GM12878 (cell line): ENCODE data around the gene TAX1BP3.

Source experiments
- ETV6 ChIP-seq, 2 experiments: fragments of 450-650 bp in 1 of 2; IDR thresholded peaks in 1 of 2; conservative IDR thresholded peaks in 1 of 2; 2 replicates each; pipeline ENCODE4 v1.6.1; 2014; ENCODE audit warnings: antibody characterized with exemption in 1 of 2, borderline replicate concordance in 1 of 2, low read depth in 1 of 2, mild to moderate bottlenecking in 1 of 2, moderate library complexity in 1 of 2
- POLR2A ChIP-seq: IDR thresholded peaks from 2 replicates; pipeline ENCODE4 v1.6.1; 2011; ENCODE audit warnings: low read depth, mild to moderate bottlenecking, low read length
- POLR2AphosphoS5 ChIP-seq: IDR thresholded peaks from 2 replicates; pipeline ENCODE4 v1.6.1; 2011; ENCODE audit warnings: mild to moderate bottlenecking, low read length, inconsistent platforms
- RAD21 ChIP-seq: IDR thresholded peaks from 2 replicates; pipeline ENCODE4 v1.6.1; 2011; ENCODE audit warnings: mild to moderate bottlenecking, low read depth, low read length, moderate library complexity; ENCODE audit not compliant: insufficient read depth
- TF ChIP-seq, protein P1 (sequence below), 3 experiments: IDR thresholded peaks in 2 of 3; conservative IDR thresholded peaks in 1 of 3; 2 replicates each; pipeline ENCODE4 v1.5.1; 2011; ENCODE audit warnings: low read depth in 3 of 3, low read length in 3 of 3, mild to moderate bottlenecking in 3 of 3, control low read depth in 2 of 3, moderate library complexity in 2 of 3, inconsistent platforms in 1 of 3, mixed read lengths in 1 of 3; ENCODE audit not compliant: control insufficient read depth in 2 of 3, insufficient read depth in 1 of 3; ENCODE audit errors: extremely low read depth in 1 of 3
- TF ChIP-seq, protein P2 (sequence below): IDR thresholded peaks from 2 replicates; pipeline ENCODE4 v1.6.1; 2012; ENCODE audit warnings: low read depth, low read length, improper control_type of control experiment
- TF ChIP-seq, protein P3 (sequence below): fragments of 450-650 bp; IDR thresholded peaks from 2 replicates; pipeline ENCODE4 v1.6.1; 2014; ENCODE audit warnings: mild to moderate bottlenecking

DNA sequence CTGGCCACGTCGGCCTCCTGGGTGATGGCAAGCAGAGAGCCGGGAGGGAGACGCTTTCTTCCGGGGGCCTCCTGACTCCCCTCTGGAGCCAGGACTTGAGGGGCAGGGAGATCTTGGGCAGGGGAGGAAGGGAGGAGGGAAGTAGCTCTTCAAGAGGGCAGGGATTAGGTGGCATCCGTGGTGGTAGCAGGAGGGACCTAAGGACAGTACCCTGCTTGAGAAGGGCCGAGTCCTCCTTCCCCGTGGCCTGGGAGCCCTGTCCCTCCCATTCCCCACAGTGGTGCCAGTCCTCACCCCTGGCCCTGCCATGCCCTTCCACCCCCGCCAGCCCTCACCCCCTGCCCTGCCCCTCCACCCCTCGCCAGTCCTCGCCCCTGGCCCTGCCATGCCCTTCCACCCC is 12.6 kb downstream of the TAX1BP3 start:
- no peak for TF ChIP-seq ETV6 (conservative IDR thresholded peaks at IDR 0.05 in 1 of 2, IDR thresholded peaks at IDR 0.05 in 1 of 2; ENCODE audit: borderline replicate concordance in 1 of 2, low read depth in 1 of 2)
- TF ChIP-seq, protein P1, sequence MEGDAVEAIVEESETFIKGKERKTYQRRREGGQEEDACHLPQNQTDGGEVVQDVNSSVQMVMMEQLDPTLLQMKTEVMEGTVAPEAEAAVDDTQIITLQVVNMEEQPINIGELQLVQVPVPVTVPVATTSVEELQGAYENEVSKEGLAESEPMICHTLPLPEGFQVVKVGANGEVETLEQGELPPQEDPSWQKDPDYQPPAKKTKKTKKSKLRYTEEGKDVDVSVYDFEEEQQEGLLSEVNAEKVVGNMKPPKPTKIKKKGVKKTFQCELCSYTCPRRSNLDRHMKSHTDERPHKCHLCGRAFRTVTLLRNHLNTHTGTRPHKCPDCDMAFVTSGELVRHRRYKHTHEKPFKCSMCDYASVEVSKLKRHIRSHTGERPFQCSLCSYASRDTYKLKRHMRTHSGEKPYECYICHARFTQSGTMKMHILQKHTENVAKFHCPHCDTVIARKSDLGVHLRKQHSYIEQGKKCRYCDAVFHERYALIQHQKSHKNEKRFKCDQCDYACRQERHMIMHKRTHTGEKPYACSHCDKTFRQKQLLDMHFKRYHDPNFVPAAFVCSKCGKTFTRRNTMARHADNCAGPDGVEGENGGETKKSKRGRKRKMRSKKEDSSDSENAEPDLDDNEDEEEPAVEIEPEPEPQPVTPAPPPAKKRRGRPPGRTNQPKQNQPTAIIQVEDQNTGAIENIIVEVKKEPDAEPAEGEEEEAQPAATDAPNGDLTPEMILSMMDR (IDR thresholded peaks at IDR 0.05 in 2 of 3, conservative IDR thresholded peaks at IDR 0.05 in 1 of 3; ENCODE audit: control insufficient read depth in 2 of 3, extremely low read depth in 1 of 3, insufficient read depth in 1 of 3, low read depth in 3 of 3, low read length in 3 of 3) = no peak
- TF ChIP-seq, protein P2, sequence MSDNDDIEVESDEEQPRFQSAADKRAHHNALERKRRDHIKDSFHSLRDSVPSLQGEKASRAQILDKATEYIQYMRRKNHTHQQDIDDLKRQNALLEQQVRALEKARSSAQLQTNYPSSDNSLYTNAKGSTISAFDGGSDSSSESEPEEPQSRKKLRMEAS = no peak
- TF ChIP-seq RAD21 = no peak
- TF ChIP-seq POLR2A = no peak
- TF ChIP-seq, protein P3, sequence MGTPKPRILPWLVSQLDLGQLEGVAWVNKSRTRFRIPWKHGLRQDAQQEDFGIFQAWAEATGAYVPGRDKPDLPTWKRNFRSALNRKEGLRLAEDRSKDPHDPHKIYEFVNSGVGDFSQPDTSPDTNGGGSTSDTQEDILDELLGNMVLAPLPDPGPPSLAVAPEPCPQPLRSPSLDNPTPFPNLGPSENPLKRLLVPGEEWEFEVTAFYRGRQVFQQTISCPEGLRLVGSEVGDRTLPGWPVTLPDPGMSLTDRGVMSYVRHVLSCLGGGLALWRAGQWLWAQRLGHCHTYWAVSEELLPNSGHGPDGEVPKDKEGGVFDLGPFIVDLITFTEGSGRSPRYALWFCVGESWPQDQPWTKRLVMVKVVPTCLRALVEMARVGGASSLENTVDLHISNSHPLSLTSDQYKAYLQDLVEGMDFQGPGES = no peak
- no peak for TF ChIP-seq POLR2AphosphoS5
